Neural cell (in vitro differentiated cells): ENCODE measurements around the gene IFT80. TPM values are rescaled to one million over a fixed set of nuclear protein-coding genes. Genes with fewer than 3 reads are reported as not detected.

Experiments
- H2AFZ ChIP-seq: fragments of 200-600, 300-800 bp; sonication (generic), shearing (Covaris generic); 2 replicates; pipeline ENCODE4 v1.6.0; 2014; ENCODE audit warnings: low read depth, mild to moderate bottlenecking, antibody characterized with exemption, low read length, moderate library complexity
- H3F3A ChIP-seq: fragments of 200-600 bp; shearing (Covaris generic); 2 replicates; pipeline ENCODE4 v1.6.1; 2016; ENCODE audit warnings: mild to moderate bottlenecking, moderate library complexity, mixed read lengths, antibody characterized with exemption, low read length; ENCODE audit not compliant: insufficient read depth, poor library complexity, severe bottlenecking
- H3K27ac ChIP-seq: fragments of 200-600, 300-800 bp; sonication (generic), shearing (Covaris generic); 2 replicates; pipeline ENCODE4 v1.5.1; 2014; ENCODE audit warnings: mild to moderate bottlenecking, low read length, moderate library complexity
- H3K27me3 ChIP-seq: fragments of 300-800, 200-600 bp; sonication (generic), shearing (Covaris generic); 2 replicates; pipeline ENCODE4 v1.6.0; 2014; ENCODE audit warnings: mild to moderate bottlenecking, low read depth, low read length, moderate library complexity; ENCODE audit not compliant: insufficient read depth
- H3K36me3 ChIP-seq: fragments of 300-800, 200-600 bp; sonication (generic), shearing (Covaris generic); 2 replicates; pipeline ENCODE4 v1.5.1; 2014; ENCODE audit warnings: mild to moderate bottlenecking, antibody characterized with exemption, low read length, moderate library complexity; ENCODE audit not compliant: insufficient read depth
- H3K4me2 ChIP-seq: fragments of 300-800, 200-600 bp; sonication (generic), shearing (Covaris generic); 2 replicates; pipeline ENCODE4 v1.6.0; 2014; ENCODE audit warnings: mild to moderate bottlenecking, low read length
- H3K4me3 ChIP-seq: fragments of 300-800, 200-600 bp; sonication (generic), shearing (Covaris generic); 2 replicates; pipeline ENCODE4 v1.5.1; 2014; ENCODE audit warnings: mild to moderate bottlenecking, low read length, moderate library complexity
- H3K79me2 ChIP-seq: fragments of 200-600 bp; shearing (Covaris generic); replicated peaks from 2 replicates; pipeline ENCODE4 v1.6.0; 2014; ENCODE audit warnings: mild to moderate bottlenecking, low read length, moderate library complexity; ENCODE audit not compliant: insufficient read depth
- H3K9ac ChIP-seq: fragments of 300-800, 200-600 bp; sonication (generic), shearing (Covaris generic); 2 replicates; pipeline ENCODE4 v1.6.1; 2016; ENCODE audit warnings: mild to moderate bottlenecking, low read length, mixed read lengths
- H3K9me2 ChIP-seq: fragments of 200-600 bp; shearing (Covaris generic); 2 replicates; pipeline ENCODE4 v1.6.1; 2016; ENCODE audit warnings: mild to moderate bottlenecking, low read length, mixed read lengths; ENCODE audit not compliant: insufficient read depth
- H3K9me3 ChIP-seq: fragments of 200-600, 300-800 bp; sonication (generic), shearing (Covaris generic); 2 replicates; pipeline ENCODE4 v1.6.1; 2016; ENCODE audit warnings: mild to moderate bottlenecking, mixed run types, low read length, moderate library complexity, mixed read lengths
- H4K20me1 ChIP-seq: fragments of 200-600 bp; shearing (Covaris generic); 2 replicates; pipeline ENCODE4 v1.6.1; 2016; ENCODE audit warnings: mild to moderate bottlenecking, mixed run types; ENCODE audit not compliant: insufficient read depth
- EP300 ChIP-seq: fragments of 450-650 bp; conservative IDR thresholded peaks from 2 replicates; pipeline ENCODE4 v1.6.1; 2014; ENCODE audit warnings: antibody characterized with exemption, mild to moderate bottlenecking, moderate library complexity; ENCODE audit not compliant: poor library complexity, severe bottlenecking
- EZH2 ChIP-seq: fragments of 200-600, 300-800 bp; shearing (Covaris generic), sonication (generic); IDR thresholded peaks from 2 replicates; pipeline ENCODE4 v1.6.1; 2014; ENCODE audit warnings: antibody characterized with exemption, low read length, borderline replicate concordance, mild to moderate bottlenecking; ENCODE audit not compliant: insufficient read depth, poor library complexity, severe bottlenecking
- MXI1 ChIP-seq: fragments of 450-650 bp; conservative IDR thresholded peaks from 2 replicates; pipeline ENCODE4 v1.6.1; 2014; ENCODE audit warnings: antibody characterized with exemption, mild to moderate bottlenecking; ENCODE audit not compliant: poor library complexity, severe bottlenecking
- POLR2AphosphoS5 ChIP-seq: IDR thresholded peaks from 2 replicates; pipeline ENCODE4 v1.6.1; 2012
- RAD21 ChIP-seq: fragments of 450-650 bp; conservative IDR thresholded peaks from 2 replicates; pipeline ENCODE4 v1.6.1; 2014; ENCODE audit warnings: antibody characterized with exemption, mild to moderate bottlenecking, moderate library complexity
- SMC3 ChIP-seq: fragments of 450-650 bp; conservative IDR thresholded peaks from 2 replicates; pipeline ENCODE4 v1.6.1; 2014; ENCODE audit warnings: antibody characterized with exemption, mild to moderate bottlenecking, moderate library complexity; ENCODE audit not compliant: poor library complexity
- TAF1 ChIP-seq: IDR thresholded peaks from 2 replicates; pipeline ENCODE4 v1.6.1; 2012; ENCODE audit warnings: low read depth
- polyA plus RNA-seq: library from polyadenylated mRNA; depleted of rRNA; stranded (reverse); fragments of >200 nt; gene quantifications from 2 replicates; pipeline ENCODE4 v1.2.3, GENCODE V29; 2014
- TF ChIP-seq, protein P1 (sequence below): fragments of 450-650 bp; IDR thresholded peaks from 2 replicates; pipeline ENCODE4 v1.5.1; 2014; ENCODE audit warnings: antibody characterized with exemption, mild to moderate bottlenecking, moderate library complexity; ENCODE audit not compliant: poor library complexity, severe bottlenecking
- TF ChIP-seq, protein P2 (sequence below): IDR thresholded peaks from 2 replicates; pipeline ENCODE4 v1.6.1; 2012; ENCODE audit warnings: borderline replicate concordance

The IFT80 gene
- polyA plus RNA-seq, 1 donor from 2014 or later = 59.9 TPM

DNA sequence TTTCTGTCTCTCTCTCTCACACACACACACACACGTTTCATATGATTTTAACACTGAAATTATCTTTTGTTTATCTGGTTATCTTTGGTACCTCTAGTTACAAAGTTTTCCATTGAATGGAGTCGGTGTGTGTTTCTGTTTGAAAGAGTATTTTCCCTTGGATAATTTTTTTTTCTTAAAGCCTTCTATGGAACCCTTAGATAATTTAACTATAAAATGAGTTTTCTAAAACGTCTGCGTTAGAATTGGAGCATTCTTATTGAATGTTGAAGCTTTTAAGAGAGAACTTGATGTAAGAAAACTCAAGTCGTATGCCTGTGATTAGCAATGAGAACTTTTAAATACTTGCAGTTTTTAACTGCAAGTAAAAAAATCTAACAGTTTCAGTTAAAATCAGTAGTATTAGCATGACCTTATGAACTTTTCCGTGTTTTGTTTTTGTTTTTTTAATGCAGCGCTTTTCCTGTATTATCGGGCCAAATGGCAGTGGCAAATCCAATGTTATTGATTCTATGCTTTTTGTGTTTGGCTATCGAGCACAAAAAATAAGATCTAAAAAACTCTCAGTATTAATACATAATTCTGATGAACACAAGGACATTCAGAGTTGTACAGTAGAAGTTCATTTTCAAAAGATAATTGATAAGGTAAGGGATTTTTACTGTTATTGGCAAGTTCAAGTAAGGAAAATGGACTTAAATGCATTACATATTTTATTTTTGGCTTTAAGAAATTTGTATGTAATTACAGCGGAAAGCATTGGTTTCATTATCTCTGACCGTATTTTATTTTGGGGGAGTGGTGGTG, 3.4 kb upstream of the IFT80 start:
- H3F3A ChIP-seq = no peaks in the 10 kb centered on the region
- H3K9me3 ChIP-seq = no peaks in the 10 kb centered on the region
- no peak for TF ChIP-seq TAF1
- no peak for TF ChIP-seq RAD21
- TF ChIP-seq, protein P1, sequence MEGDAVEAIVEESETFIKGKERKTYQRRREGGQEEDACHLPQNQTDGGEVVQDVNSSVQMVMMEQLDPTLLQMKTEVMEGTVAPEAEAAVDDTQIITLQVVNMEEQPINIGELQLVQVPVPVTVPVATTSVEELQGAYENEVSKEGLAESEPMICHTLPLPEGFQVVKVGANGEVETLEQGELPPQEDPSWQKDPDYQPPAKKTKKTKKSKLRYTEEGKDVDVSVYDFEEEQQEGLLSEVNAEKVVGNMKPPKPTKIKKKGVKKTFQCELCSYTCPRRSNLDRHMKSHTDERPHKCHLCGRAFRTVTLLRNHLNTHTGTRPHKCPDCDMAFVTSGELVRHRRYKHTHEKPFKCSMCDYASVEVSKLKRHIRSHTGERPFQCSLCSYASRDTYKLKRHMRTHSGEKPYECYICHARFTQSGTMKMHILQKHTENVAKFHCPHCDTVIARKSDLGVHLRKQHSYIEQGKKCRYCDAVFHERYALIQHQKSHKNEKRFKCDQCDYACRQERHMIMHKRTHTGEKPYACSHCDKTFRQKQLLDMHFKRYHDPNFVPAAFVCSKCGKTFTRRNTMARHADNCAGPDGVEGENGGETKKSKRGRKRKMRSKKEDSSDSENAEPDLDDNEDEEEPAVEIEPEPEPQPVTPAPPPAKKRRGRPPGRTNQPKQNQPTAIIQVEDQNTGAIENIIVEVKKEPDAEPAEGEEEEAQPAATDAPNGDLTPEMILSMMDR = no peak
- TF ChIP-seq, protein P2, sequence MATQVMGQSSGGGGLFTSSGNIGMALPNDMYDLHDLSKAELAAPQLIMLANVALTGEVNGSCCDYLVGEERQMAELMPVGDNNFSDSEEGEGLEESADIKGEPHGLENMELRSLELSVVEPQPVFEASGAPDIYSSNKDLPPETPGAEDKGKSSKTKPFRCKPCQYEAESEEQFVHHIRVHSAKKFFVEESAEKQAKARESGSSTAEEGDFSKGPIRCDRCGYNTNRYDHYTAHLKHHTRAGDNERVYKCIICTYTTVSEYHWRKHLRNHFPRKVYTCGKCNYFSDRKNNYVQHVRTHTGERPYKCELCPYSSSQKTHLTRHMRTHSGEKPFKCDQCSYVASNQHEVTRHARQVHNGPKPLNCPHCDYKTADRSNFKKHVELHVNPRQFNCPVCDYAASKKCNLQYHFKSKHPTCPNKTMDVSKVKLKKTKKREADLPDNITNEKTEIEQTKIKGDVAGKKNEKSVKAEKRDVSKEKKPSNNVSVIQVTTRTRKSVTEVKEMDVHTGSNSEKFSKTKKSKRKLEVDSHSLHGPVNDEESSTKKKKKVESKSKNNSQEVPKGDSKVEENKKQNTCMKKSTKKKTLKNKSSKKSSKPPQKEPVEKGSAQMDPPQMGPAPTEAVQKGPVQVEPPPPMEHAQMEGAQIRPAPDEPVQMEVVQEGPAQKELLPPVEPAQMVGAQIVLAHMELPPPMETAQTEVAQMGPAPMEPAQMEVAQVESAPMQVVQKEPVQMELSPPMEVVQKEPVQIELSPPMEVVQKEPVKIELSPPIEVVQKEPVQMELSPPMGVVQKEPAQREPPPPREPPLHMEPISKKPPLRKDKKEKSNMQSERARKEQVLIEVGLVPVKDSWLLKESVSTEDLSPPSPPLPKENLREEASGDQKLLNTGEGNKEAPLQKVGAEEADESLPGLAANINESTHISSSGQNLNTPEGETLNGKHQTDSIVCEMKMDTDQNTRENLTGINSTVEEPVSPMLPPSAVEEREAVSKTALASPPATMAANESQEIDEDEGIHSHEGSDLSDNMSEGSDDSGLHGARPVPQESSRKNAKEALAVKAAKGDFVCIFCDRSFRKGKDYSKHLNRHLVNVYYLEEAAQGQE = no peak
- TF ChIP-seq SMC3 = no peak
- no peak for TF ChIP-seq MXI1
- no peak for TF ChIP-seq EZH2
- no peak for TF ChIP-seq EP300
- TF ChIP-seq POLR2AphosphoS5 = no peak
- no peak overlapping the region for H3K4me2 ChIP-seq
- no peak overlapping the region for H3K4me3 ChIP-seq
- no peak overlapping the region for H3K9ac ChIP-seq
- no peaks in the 10 kb centered on the region for H4K20me1 ChIP-seq
- no peak overlapping the region for H3K27ac ChIP-seq
- H2AFZ ChIP-seq = no peak overlapping the region
- no peaks in the 10 kb centered on the region for H3K36me3 ChIP-seq
- peaks cover 21% of the 10 kb centered on the region for H3K27me3 ChIP-seq
- no peaks in the 10 kb centered on the region for H3K9me2 ChIP-seq
- peaks cover 80% of the 10 kb centered on the region for H3K79me2 ChIP-seq

DNA sequence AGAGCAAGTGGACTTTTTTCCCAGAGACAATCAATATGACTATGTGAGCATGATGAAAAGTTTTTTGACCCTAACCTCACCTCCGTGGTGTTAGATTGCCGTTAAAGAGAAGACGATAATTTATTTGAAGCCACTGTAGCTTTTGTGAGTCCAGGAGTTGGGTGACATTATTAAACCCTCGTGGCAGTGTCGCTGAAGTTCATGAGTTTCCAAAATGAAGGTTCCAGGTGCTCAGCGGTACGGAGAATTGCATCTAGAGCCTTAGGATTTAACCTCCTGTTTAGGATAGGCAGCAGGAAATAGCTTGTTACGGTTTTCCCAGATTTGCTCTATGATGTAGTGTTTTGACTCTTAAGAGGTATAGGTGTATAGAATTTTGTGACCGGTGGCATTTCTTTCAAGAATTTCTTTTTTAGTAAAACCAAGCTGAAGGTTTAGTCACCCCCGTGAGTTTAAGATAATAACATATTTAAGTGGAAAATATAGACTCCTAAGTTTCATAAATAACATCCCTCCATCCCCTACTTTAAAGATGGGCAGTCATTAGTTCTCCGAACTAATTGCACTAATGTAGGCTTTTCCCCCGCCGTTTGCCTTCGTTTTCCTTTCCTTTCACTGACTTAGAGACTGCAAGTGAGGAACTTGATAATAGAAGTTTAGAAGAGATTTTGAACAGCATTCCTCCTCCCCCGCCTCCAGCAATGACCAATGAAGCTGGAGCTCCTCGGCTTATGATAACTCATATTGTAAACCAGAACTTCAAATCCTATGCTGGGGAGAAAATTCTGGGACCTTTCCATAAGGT, 2.5 kb upstream of the IFT80 start:
- no peak overlapping the region for H2AFZ ChIP-seq
- H3K36me3 ChIP-seq = no peaks in the 10 kb centered on the region
- peaks cover 78% of the 10 kb centered on the region for H3K79me2 ChIP-seq
- H3K4me2 ChIP-seq = no peak overlapping the region
- H3K4me3 ChIP-seq = peak overlapping the region; percentile 68
- no peaks in the 10 kb centered on the region for H4K20me1 ChIP-seq
- TF ChIP-seq MXI1 = no peak
- TF ChIP-seq TAF1 = no peak
- TF ChIP-seq, protein P1 = no peak
- TF ChIP-seq, protein P2 = no peak
- TF ChIP-seq SMC3 = no peak
- TF ChIP-seq EP300 = no peak
- TF ChIP-seq EZH2 = no peak
- TF ChIP-seq RAD21 = no peak
- TF ChIP-seq POLR2AphosphoS5 = no peak
- H3K9ac ChIP-seq = no peak overlapping the region
- H3K27me3 ChIP-seq = peaks cover 21% of the 10 kb centered on the region
- H3K9me3 ChIP-seq = no peaks in the 10 kb centered on the region
- H3F3A ChIP-seq = no peaks in the 10 kb centered on the region
- no peaks in the 10 kb centered on the region for H3K9me2 ChIP-seq
- H3K27ac ChIP-seq = no peak overlapping the region
